Activated CD4-positive, alpha-beta T cell treated with anti-CD3 and anti-CD28 coated beads, Interleukin-2, amount 50 U/mL, for 4 hours (primary cell): ENCODE data around the gene AMDHD1.

ENCODE experiments used
- DNase-seq, 2 experiments: peaks; one replicate each; pipeline ENCODE4 v3.0.0-alpha.2; 2020

Gene AMDHD1

DNA sequence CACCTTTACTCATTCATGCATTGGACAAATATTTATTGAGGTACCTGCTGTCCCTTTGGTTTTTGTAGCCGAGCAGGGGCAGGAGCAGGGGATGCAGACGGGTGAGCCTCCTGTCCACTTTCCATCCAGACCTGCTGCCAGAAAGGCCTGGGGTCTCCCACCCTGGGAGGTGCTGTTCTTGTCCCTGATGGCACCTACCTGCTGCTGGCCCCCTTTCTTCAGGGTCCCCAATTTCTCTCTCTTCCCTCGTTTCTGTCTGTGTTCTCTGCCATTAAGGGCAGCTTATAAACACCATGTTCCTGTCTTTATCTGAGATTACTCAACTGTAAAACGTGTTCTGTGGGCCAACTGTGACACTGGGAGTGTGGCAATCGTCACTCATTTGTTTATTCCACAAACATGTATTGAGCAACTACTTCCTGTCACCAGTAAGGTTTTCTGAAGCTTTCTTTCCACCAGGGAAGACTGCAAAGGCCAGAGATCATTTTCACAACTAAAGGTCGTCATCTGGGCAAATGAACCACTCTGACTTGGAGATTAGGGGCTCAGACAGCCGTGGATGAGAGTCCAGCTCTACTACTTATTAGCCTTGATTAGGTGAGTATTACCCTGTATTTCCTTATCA, 53.0 kb downstream of the AMDHD1 start, which contains the start of gene HAL:
Gene HAL (minus strand): TSS at position 311 of the 625 bp plus-strand sequence. CDS start 434 bp downstream, outside the sequence.
- no peak for DNase-seq

DNA sequence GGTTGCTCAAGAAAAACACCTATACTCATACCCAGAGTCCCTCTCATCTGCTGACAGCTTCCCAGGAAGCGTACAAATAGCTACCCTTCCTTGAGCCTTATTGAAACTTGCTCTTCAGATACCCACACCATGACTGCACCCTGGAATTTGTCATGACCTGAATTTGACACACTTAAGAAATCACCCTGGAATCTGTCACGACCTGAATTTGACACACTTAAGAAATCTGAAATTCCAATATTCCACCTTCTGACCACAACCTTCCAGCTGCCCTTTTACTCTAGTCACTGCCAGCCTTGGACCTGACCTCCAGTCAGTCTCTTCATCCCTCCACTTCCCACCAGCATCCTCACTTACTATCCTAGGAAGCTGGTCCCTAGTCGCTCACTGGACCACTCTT, 54.1 kb downstream of the AMDHD1 start:
- DNase-seq: no peak

DNA sequence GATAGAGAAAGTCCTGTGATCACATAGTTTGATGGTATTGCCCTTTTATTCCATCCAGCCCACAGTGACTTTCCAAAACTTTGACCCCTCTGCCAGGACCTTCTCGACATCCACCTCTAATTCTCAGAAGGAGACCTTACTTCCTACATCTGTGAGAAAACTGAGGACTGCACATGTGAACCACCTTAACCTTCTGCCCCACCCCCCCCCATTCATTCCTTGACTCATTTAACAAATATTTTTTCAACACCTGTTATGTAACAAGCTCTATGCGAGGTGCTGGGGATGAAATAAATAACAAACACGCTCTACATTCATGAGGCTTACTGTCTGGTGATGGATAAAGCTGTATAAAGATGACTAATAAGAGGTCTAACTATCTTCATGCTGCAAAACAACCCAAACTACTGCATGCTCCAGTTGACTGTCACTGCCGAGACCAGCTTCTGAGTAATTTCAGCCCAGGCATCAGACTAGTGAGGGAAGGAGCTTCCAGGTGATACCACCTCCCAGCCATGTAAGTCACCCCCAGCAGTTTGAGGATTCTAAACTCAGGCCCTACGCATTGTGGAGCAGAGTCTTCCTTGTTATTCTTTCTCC, 54.9 kb downstream of the AMDHD1 start:
- no peak for DNase-seq

DNA sequence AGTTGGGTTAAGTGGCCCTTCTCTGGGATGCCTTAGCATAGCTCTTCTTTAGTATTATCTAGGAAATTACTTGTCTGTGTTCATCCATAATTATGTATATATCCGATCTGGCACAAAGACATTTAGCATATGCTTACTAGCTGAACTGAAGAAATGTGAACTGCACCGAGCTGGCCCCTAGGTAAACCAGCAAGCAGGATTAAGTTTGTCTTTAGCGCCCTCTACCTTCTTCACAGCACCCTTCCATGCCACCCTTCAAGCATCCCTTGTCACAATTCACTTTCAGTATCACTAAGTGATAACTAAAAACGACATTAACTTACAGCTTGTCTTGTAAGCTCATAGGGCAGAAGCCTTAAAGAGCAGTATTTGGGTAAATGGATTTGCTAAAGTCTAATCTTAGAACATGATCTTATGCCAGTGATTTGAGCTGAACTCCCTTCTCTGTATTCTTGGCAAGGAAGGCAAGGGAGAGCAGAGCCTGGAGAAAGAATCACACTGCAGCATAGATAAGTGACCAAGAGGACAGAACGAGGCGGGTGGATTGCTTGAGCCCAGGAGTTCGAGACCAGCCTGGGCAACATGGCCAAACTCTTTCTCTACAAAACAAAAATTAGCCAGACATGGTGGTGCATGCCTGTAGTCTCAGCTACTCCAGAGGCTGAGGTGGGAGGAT, 55.6 kb downstream of the AMDHD1 start:
- DNase-seq: peak; percentile 11 to 17

DNA sequence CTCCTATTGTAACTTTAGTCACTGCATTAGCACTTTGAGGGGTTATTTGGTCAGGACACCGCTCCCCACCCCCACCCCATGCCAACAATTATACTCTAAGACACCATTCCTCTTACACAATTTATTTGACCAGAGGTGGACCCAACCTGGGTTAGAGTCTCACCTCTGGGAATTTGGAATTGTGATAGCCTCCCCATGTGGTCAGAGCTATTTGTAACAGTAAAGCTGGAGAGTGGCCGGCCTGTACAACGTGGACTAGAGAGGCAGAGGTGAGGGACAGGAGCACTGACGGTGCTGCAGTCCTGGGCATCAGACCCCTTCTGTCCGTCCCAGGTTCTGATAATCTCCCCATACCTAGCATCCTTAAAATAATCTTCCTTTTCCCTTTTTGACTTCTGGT, 56.4 kb downstream of the AMDHD1 start:
- DNase-seq: no peak

DNA sequence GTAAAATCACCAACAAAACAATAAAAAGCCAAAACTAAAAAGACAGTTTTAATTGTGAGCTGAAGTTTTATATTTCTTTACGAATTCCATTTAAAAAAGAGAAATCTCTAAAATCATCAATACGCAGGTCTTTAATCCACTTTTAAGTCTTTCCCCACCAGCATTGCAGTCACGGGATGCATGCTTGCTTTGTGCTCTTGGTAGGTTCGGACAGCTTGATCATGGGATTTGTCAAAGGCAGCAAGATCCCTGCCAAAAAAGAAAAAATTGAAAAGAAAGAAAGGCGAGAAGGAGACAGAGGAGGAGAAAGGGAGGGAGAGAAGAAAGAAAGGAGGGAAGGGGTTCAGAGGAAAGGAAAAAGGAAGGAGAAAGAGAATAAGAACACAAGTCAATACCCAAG, 57.7 kb downstream of the AMDHD1 start:
- DNase-seq: no peak

DNA sequence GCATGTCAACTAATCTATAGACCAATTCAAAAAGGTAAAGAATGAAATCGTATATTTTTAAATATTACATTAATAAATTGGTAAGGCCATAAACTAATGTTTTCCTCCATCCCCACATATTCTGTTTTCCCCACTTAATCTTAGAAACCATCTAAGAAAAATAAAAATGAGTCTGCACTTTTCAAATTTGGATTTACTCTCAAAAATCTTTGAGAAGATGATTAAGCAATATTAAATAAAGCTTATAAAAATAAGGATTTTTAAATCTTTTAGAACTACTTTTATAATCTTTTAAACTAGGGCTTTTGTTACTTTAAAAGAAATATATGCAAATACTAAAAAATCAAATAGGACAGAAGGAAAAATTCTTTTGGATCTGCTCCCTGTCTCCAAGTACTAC, 63.6 kb downstream of the AMDHD1 start:
- no peak for DNase-seq

DNA sequence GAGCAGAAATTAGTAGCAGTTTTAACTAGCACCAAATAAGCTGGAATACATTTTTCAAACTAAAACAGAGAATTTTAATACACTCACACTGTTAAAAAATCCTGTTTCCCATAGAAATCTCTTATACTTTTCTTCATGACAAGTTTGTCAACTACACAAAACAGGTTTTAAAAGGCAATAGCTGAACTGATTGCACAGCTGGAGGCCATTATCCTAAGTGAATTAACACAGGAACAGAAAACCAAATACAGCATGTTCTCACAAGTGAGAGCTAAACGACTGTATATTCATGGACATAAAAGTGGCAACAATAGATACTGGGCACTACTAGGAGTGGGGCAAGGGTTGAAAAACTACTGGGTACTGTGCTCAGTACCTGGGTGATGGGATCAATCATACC, 64.6 kb downstream of the AMDHD1 start:
- no peak for DNase-seq

DNA sequence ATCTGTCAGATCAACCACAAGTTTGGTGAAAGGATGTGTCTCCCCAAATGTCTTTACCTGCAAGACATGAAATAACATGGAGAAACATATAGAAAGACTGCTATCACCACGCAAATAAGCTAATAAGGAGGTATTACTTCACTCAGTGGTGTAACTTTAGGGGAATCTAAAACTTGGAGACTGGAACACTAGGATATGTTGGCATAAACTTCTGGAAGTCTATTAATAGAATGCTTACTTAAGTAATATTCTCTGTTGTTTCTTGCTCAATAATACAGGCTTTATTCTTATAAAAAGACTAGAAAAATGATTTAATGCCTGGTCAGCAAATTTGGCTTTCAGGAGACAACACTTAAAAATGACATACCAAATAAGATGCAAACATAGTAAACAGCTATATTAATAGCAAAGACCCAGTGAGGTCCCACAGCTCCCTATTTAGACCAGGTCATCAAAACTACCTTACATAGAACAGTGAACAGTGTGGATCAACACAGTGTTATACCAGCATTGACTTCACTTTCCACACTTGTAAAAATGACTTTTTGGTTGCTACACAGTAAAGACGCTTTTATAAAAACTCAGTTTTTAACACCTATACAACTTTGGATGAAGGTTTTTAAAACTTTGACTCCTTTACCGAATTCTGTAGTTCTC, 71.9 kb downstream of the AMDHD1 start:
- DNase-seq: no peak

DNA sequence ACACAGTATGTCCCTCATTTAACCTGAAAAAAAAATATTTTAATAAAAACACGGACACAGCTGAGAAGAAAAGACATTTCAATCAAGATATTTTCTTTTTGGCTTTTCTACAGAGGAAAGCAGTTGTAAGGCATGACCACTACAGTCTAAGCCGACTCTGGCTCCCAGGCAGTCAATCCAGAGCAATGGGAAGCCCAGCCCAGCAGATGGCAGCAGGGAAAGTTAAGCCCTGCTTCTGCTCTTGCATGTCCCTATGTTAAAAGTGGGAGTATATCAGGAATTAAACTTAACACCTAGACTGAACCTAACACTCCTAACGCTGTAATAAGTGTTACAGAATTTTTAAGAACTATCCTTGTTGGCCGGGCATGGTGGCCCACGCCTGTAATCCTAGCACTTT, 72.5 kb downstream of the AMDHD1 start:
- no peak for DNase-seq
